Measurements from ENCODE around the gene CLK3. TPM values are rescaled to one million over a fixed set of nuclear protein-coding genes. Genes with fewer than 3 reads are reported as not detected.

The CLK3 gene
- total and polyA plus RNA-seq, 2 of the 8 experiments (the other 6 are each of a cell fraction or from before 2014, with no cell fraction given), result 43.5 to 67.3 TPM

- Histone ChIP-seq H3K9me3 (ENCODE audit: insufficient read depth in 2 of 2, low read depth in 1 of 2, low read length in 1 of 2) (no peaks in the 10 kb centered on the region), H3K9ac (replicated peaks in 1 of 4; ENCODE audit: extremely low read depth in 1 of 4, low read depth in 3 of 4, low read length in 3 of 4) (no peak overlapping the region), H3K14ac (ENCODE audit: insufficient read length) (no peak overlapping the region), H4K20me1 (replicated peaks in 1 of 2; ENCODE audit: control insufficient read depth in 1 of 2, insufficient read depth in 2 of 2, low read length in 2 of 2) (peaks cover 11 to 13% of the 10 kb centered on the region in 2 experiments), H3K56ac (replicated peaks; ENCODE audit: insufficient read length, low read depth, low read length) (no peak overlapping the region), H3K27me3 (replicated peaks in 1 of 4; ENCODE audit: control insufficient read depth in 3 of 4, extremely low read depth in 1 of 4, insufficient read depth in 3 of 4, low read length in 3 of 4) (peaks cover 0 to 15% (median 11%) of the 10 kb centered on the region in 4 experiments; a peak in 5 of 7 replicates), H2AFZ (ENCODE audit: low read length) (no peak overlapping the region), H3K79me2 (ENCODE audit: control insufficient read depth in 1 of 2, insufficient read depth in 2 of 2, low read length in 2 of 2) (peaks cover 14 to 19% of the 10 kb centered on the region in 2 experiments), H4K91ac (replicated peaks; ENCODE audit: insufficient read length, low read length) (no peak overlapping the region), H3K23me2 (ENCODE audit: low read depth, low read length) (peaks cover 16% of the 10 kb centered on the region; the same call in 1 of the 2 replicates), H2BK120ac (replicated peaks; ENCODE audit: low read depth, low read length) (no peak overlapping the region), H3K27ac (ENCODE audit: low read depth, low read length) (no peak overlapping the region), H2BK15ac (ENCODE audit: low read length) (no peak overlapping the region), H3K4me1 (replicated peaks in 1 of 4; ENCODE audit: control insufficient read depth in 3 of 4, insufficient read depth in 4 of 4, low read length in 3 of 4) (peaks cover 0 to 5% (median 2%) of the 10 kb centered on the region in 4 experiments; a peak in 5 of 7 replicates), H3K36me3 (ENCODE audit: control insufficient read depth in 2 of 4, insufficient read depth in 4 of 4, low read length in 3 of 4) (no peaks in the 10 kb centered on the region), H3K4me2 (ENCODE audit: insufficient read depth in 1 of 2, low read depth in 2 of 2, low read length in 2 of 2) (no peak overlapping the region), H2AK5ac (ENCODE audit: low read depth, low read length) (no peak overlapping the region), H4K8ac (ENCODE audit: extremely low read depth, insufficient read depth, low read length) (peak overlapping the region; percentile 20; the same call in 1 of the 2 replicates), H3K79me1 (ENCODE audit: low read depth, low read length) (peaks cover 6% of the 10 kb centered on the region), H3K4me3 (ENCODE audit: extremely low read depth in 1 of 4, insufficient read depth in 2 of 4, low read depth in 3 of 4, low read length in 4 of 4) (no peak overlapping the region), H2BK20ac (ENCODE audit: low read length) (no peak overlapping the region), H2BK12ac (ENCODE audit: low read depth, low read length) (0 out of 2 replicates have a peak overlapping the region, but pooled peaks have one; percentile 60), H3K23ac (ENCODE audit: insufficient read length) (no peak overlapping the region), H2BK5ac (ENCODE audit: low read depth, low read length) (no peak overlapping the region), H3K18ac (ENCODE audit: extremely low read depth, low read length) (no peak overlapping the region; the same call in 1 of the 2 replicates), H3K4ac (replicated peaks; ENCODE audit: insufficient read length, low read depth, low read length) (no peak overlapping the region), H4K5ac (ENCODE audit: insufficient read length, low read depth, low read length) (no peak overlapping the region)
- FAIRE-seq, result no peak
- no peak for DNase-seq (ENCODE audit: low read depth in 1 of 2, low spot score in 2 of 2)
- ChIA-PET POLR2A (ENCODE audit: partially characterized antibody) (interaction anchor here (1.0 to 10.0 kb wide), 4 partner anchors 11 to 151 kb away, joined by 3 to 122 read pairs (median 4); partner anchors contain the start of gene ARID3B), CTCF (ENCODE audit: partially characterized antibody) (interaction anchor here (0.8 to 37.5 kb wide), 12 partner anchors 9 to 576 kb away, joined by 3 to 1439 read pairs (median 7); partner anchors contain the start of genes CSK, CYP1A2, EDC3 and SEMA7A)
- WGBS, 2 experiments (ENCODE audit: extremely low coverage in 1 of 2, insufficient coverage in 1 of 2, insufficient read length in 1 of 2, insufficient replicate concordance in 2 of 2, low coverage in 1 of 2, low lambda C conversion rate in 2 of 2, missing lambda C conversion rate in 1 of 2), result 89% methylated on average over 2 of the region's 2 CpGs; no CpG with 5 or more reads in 1 of the 2 experiments
- TF ChIP-seq KDM5A (IDR thresholded peaks at IDR 0.05; ENCODE audit: low read length) (no peak), ATF3 (IDR thresholded peaks at IDR 0.05; ENCODE audit: insufficient read depth, low read depth, low read length) (no peak), JUND (IDR thresholded peaks at IDR 0.05; ENCODE audit: low read length) (no peak), MAFK (IDR thresholded peaks at IDR 0.05; ENCODE audit: low read depth, low read length) (no peak), RAD21 (IDR thresholded peaks at IDR 0.05 in 1 of 2, conservative IDR thresholded peaks at IDR 0.05 in 1 of 2; ENCODE audit: low read depth in 2 of 2, low read length in 2 of 2) (no peak), TBP (IDR thresholded peaks at IDR 0.05; ENCODE audit: low read depth, low read length) (no peak), E2F6 (IDR thresholded peaks at IDR 0.05) (no peak), SIN3A (conservative IDR thresholded peaks at IDR 0.05 in 1 of 2, IDR thresholded peaks at IDR 0.05 in 1 of 2; ENCODE audit: low read depth in 1 of 2, low read length in 2 of 2) (no peak), HDAC6 (IDR thresholded peaks at IDR 0.05; ENCODE audit: low read depth, low read length) (no peak), TAF1 (IDR thresholded peaks at IDR 0.05; ENCODE audit: low read depth, low read length) (no peak)
Observed at GRCh38 chr15:74612677-74613076, 3.0 kb upstream of the CLK3 start.

Data from H1 (cell line).